Measurements from ENCODE around the gene EFNA5.

- no peak for TF ChIP-seq CTCF (IDR thresholded peaks at IDR 0.05; ENCODE audit: low read depth, low read length, missing input control)
- no peak for TF ChIP-seq HNF4G (IDR thresholded peaks at IDR 0.05)
- TF ChIP-seq, protein P1, sequence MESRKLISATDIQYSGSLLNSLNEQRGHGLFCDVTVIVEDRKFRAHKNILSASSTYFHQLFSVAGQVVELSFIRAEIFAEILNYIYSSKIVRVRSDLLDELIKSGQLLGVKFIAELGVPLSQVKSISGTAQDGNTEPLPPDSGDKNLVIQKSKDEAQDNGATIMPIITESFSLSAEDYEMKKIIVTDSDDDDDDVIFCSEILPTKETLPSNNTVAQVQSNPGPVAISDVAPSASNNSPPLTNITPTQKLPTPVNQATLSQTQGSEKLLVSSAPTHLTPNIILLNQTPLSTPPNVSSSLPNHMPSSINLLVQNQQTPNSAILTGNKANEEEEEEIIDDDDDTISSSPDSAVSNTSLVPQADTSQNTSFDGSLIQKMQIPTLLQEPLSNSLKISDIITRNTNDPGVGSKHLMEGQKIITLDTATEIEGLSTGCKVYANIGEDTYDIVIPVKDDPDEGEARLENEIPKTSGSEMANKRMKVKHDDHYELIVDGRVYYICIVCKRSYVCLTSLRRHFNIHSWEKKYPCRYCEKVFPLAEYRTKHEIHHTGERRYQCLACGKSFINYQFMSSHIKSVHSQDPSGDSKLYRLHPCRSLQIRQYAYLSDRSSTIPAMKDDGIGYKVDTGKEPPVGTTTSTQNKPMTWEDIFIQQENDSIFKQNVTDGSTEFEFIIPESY (IDR thresholded peaks at IDR 0.05), result no peak
- TF ChIP-seq, protein P2, sequence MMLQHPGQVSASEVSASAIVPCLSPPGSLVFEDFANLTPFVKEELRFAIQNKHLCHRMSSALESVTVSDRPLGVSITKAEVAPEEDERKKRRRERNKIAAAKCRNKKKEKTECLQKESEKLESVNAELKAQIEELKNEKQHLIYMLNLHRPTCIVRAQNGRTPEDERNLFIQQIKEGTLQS (IDR thresholded peaks at IDR 0.05), result no peak
- no peak for TF ChIP-seq YY1 (IDR thresholded peaks at IDR 0.05)
- TF ChIP-seq TAF1 (conservative IDR thresholded peaks at IDR 0.05), result no peak
- no peak for TF ChIP-seq GABPA (IDR thresholded peaks at IDR 0.05 in 1 of 2, conservative IDR thresholded peaks at IDR 0.05 in 1 of 2)
- TF ChIP-seq SP1 (IDR thresholded peaks at IDR 0.05), result no peak
These were observed 34.2 kb downstream of the EFNA5 start for GRCh38 chr5:107636555-107636954.

Data from liver (tissue), 3 donors.